H1 (cell line): ENCODE measurements around the gene OR1K1.

Source experiments
- CTCF ChIP-seq, 3 experiments: IDR thresholded peaks; 1 replicate in 2 of 3; 2 replicates in 1 of 3; pipeline versions ENCODE4 v1.5.1 to v1.6.1; 2011; ENCODE audit warnings: low read length in 3 of 3, mild to moderate bottlenecking in 3 of 3, inconsistent platforms in 2 of 3, low read depth in 1 of 3, moderate library complexity in 1 of 3; ENCODE audit not compliant: insufficient read depth in 1 of 3; ENCODE audit errors: control extremely low read depth in 1 of 3
- GABPA ChIP-seq: IDR thresholded peaks from 2 replicates; pipeline ENCODE4 v1.6.1; 2011; ENCODE audit warnings: mild to moderate bottlenecking, low read length, moderate library complexity, borderline replicate concordance; ENCODE audit not compliant: insufficient read depth
- MAX ChIP-seq: IDR thresholded peaks from 2 replicates; pipeline ENCODE4 v1.6.1; 2012; ENCODE audit warnings: inconsistent platforms
- POLR2A ChIP-seq, 2 experiments: IDR thresholded peaks; 1 replicate in 1 of 2; 2 replicates in 1 of 2; pipeline ENCODE4 v1.6.1; 2011; ENCODE audit warnings: low read depth in 2 of 2, low read length in 2 of 2, mild to moderate bottlenecking in 2 of 2; ENCODE audit errors: control extremely low read depth in 1 of 2
- POLR2AphosphoS5 ChIP-seq: IDR thresholded peaks from 2 replicates; pipeline ENCODE4 v1.6.1; 2011; ENCODE audit warnings: low read depth, low read length
- TAF7 ChIP-seq: optimal IDR thresholded peaks from 2 replicates; pipeline ENCODE3; 2011; ENCODE audit warnings: low read depth, mild to moderate bottlenecking, inconsistent platforms, low read length, moderate library complexity, borderline replicate concordance

- TF ChIP-seq POLR2A (IDR thresholded peaks at IDR 0.05; ENCODE audit: control extremely low read depth in 1 of 2, low read depth in 2 of 2, low read length in 2 of 2) (no peak), CTCF (IDR thresholded peaks at IDR 0.05; ENCODE audit: control extremely low read depth in 1 of 3, insufficient read depth in 1 of 3, low read depth in 1 of 3, low read length in 3 of 3) (no peak), TAF7 (no peak), POLR2AphosphoS5 (no peak), GABPA (no peak), MAX (no peak)
These were observed 44.2 kb downstream of the OR1K1 start for GRCh38 chr9:122844137-122844536.
